ENCODE results near the gene FOXC1. TPM values are rescaled to one million over a fixed set of nuclear protein-coding genes. Genes with fewer than 3 reads are reported as not detected.

The FOXC1 gene
- total RNA-seq, 1 donor from 2014 or later: 84.4 TPM

GRCh38 chr6:1643111-1643510 is 33.4 kb downstream of the FOXC1 start:
- no peak overlapping the region for H3K27ac Mint-ChIP-seq (ENCODE audit: unreplicated experiment)
- H3K9me3 Mint-ChIP-seq (ENCODE audit: low read depth): no peaks in the 10 kb centered on the region
- DNase-seq (ENCODE audit: low spot score): no peak
- peaks cover 3% of the 10 kb centered on the region for H3K36me3 Mint-ChIP-seq (ENCODE audit: low read depth)
- peaks cover 10% of the 10 kb centered on the region for H3K4me1 Mint-ChIP-seq (ENCODE audit: low read depth)
- no peaks in the 10 kb centered on the region for H3K27me3 Mint-ChIP-seq (ENCODE audit: low read depth)
- H3K4me3 Mint-ChIP-seq (ENCODE audit: unreplicated experiment): no peak overlapping the region
- TF ChIP-seq CTCF (IDR thresholded peaks at IDR 0.05): no peak

- H3K4me3 Mint-ChIP-seq (ENCODE audit: unreplicated experiment): no peak overlapping the region
- no peak overlapping the region for H3K27ac Mint-ChIP-seq (ENCODE audit: unreplicated experiment)
- no peaks in the 10 kb centered on the region for H3K9me3 Mint-ChIP-seq (ENCODE audit: low read depth)
- no peaks in the 10 kb centered on the region for H3K27me3 Mint-ChIP-seq (ENCODE audit: low read depth)
- TF ChIP-seq CTCF (IDR thresholded peaks at IDR 0.05): no peak
- peaks cover 2% of the 10 kb centered on the region for H3K36me3 Mint-ChIP-seq (ENCODE audit: low read depth)
- H3K4me1 Mint-ChIP-seq (ENCODE audit: low read depth): peaks cover 10% of the 10 kb centered on the region
- DNase-seq (ENCODE audit: low spot score): no peak
Observed at GRCh38 chr6:1643830-1644445, 34.2 kb downstream of the FOXC1 start.

GRCh38 chr6:1644516-1645060 is 34.9 kb downstream of the FOXC1 start:
- H3K4me1 Mint-ChIP-seq (ENCODE audit: low read depth): peaks cover 10% of the 10 kb centered on the region
- no peak for DNase-seq (ENCODE audit: low spot score)
- no peak overlapping the region for H3K4me3 Mint-ChIP-seq (ENCODE audit: unreplicated experiment)
- H3K27ac Mint-ChIP-seq (ENCODE audit: unreplicated experiment): no peak overlapping the region
- no peak for TF ChIP-seq CTCF (IDR thresholded peaks at IDR 0.05)
- H3K36me3 Mint-ChIP-seq (ENCODE audit: low read depth): peaks cover 1% of the 10 kb centered on the region
- H3K9me3 Mint-ChIP-seq (ENCODE audit: low read depth): no peaks in the 10 kb centered on the region
- no peaks in the 10 kb centered on the region for H3K27me3 Mint-ChIP-seq (ENCODE audit: low read depth)

GRCh38 chr6:1645466-1646185 is 35.9 kb downstream of the FOXC1 start:
- Mint-ChIP-seq H3K4me3 (ENCODE audit: unreplicated experiment) (no peak overlapping the region), H3K27me3 (ENCODE audit: low read depth) (no peaks in the 10 kb centered on the region), H3K4me1 (ENCODE audit: low read depth) (peaks cover 10% of the 10 kb centered on the region), H3K9me3 (ENCODE audit: low read depth) (no peaks in the 10 kb centered on the region), H3K36me3 (ENCODE audit: low read depth) (peaks cover 1% of the 10 kb centered on the region), H3K27ac (ENCODE audit: unreplicated experiment) (no peak overlapping the region)
- no peak for DNase-seq (ENCODE audit: low spot score)
- TF ChIP-seq CTCF (IDR thresholded peaks at IDR 0.05): no peak

GRCh38 chr6:1651362-1651761 is 41.6 kb downstream of the FOXC1 start:
- H3K4me3 Mint-ChIP-seq (ENCODE audit: unreplicated experiment): no peak overlapping the region
- no peaks in the 10 kb centered on the region for H3K36me3 Mint-ChIP-seq (ENCODE audit: low read depth)

More at GRCh38 chr6:1651362-1651761, 41.6 kb downstream of the FOXC1 start:
- Mint-ChIP-seq H3K4me1 (ENCODE audit: low read depth) (no peaks in the 10 kb centered on the region), H3K27ac (ENCODE audit: unreplicated experiment) (no peak overlapping the region), H3K27me3 (ENCODE audit: low read depth) (no peaks in the 10 kb centered on the region), H3K9me3 (ENCODE audit: low read depth) (no peaks in the 10 kb centered on the region)
- DNase-seq (ENCODE audit: low spot score): no peak
- no peak for TF ChIP-seq CTCF (IDR thresholded peaks at IDR 0.05)
